ENCODE measurements around the gene MYO15B.

The MYO15B gene

DNA sequence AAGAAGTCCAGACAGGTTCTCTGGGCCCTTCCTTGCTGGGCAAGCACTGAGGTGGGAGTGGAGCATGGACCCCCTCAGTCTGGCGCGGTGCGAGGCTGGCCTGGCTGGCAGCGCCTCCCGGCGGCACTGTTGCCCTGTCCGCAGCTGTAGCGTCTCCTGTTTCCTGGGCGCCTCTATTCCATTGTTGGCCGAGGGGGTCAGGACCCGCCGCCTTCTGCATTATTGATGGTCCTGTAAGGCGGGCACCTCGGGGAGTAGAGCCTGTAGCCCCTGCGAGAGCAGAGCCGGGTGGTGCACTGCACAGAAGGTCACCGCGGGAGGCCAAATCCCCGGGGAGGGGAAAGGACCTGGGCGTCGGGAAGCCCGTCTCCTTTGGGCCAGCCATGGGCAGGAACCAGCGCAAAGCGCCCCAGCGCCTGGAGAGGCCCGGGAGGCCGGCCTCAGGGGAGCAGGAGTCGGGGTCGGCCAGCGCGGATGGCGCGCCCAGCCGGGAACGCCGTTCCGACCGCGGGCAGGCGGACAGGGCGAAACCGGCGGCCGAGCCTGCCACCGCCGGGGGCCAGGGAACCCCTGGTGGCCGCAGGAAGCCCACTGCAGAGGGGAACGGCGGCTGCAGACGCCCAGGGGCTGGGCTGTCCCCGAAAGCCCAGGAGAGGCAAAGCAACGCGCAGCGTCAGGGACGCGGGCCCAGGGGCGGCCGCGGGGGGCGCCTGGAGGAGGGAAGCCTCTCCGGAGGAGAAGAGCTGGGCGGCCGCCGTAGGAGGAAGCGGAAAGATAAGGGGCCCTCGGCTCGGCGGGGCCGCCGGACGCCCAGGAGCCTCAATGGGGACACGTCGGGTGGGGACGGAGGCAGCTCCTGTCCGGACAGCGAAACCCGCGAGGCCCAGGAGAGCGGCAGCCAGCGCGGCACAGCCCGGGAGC lies at the start of gene MYO15B:
Gene MYO15B, plus strand, starts transcription at position 126 of the 921 bp plus-strand sequence. Its CDS starts 258 bp downstream, at position 384.
- Mint-ChIP-seq H3K4me1 (peaks cover 18% of the 10 kb centered on the region), H3K4me3 (peak within 1 kb of the TSS; percentile 38), H3K27me3 (peaks cover 70% of the 10 kb centered on the region), H3K36me3 (no peaks in the 10 kb centered on the region), H3K9me3 (no peaks in the 10 kb centered on the region), H3K27ac (no peak within 1 kb of the TSS)
- CTCF ChIA-PET: interaction anchor here (0.8 to 1.3 kb wide), 6 partner anchors 46 to 160 kb away, joined by 3 to 4 read pairs (median 3); partner anchors contain the start of genes SMIM5, TMEM94 and TSEN54
- DNase-seq: peak; percentile 61

DNA sequence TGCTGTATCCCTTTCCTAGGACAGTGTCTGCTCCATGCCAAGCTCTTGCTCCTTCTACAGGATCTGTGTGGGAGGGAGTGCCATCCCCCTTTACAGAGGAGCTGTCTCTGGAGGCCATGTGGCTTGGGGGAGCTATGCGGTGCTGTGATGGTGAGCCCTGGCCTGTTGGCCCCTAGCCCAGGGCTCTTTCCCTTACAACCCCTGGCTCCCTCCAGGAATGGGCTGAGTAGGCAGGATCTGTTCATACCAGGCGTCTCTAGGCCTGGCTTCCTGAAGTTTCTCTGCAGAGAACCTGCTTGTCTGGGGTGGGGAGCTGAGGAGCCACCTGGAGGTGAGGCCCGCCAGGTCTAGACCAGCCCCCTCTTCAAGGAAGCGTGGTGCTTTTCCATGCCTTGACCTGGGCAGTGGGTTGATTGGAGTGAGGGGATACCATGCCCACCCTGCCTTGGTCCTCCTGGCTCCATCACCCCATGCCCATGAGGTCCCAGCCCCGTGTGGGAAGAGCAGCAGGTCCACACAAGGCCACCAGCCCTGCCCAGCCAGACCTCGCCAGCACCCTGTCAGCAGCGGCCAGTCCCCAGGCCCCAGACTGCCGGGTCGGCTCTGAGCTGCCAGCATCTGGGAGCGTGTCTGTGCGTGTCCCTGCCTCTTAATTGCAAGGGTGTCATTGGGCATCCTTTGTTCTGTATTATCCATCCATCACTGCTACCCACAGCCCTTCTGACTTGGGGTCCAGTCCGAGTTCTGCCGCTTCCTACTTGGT lies 47.5 kb upstream of the MYO15B start:
- Mint-ChIP-seq H3K27me3 (no peaks in the 10 kb centered on the region), H3K27ac (no peak overlapping the region), H3K9me3 (no peaks in the 10 kb centered on the region), H3K36me3 (no peaks in the 10 kb centered on the region), H3K4me3 (no peak overlapping the region), H3K4me1 (peaks cover 13% of the 10 kb centered on the region)
- DNase-seq: no peak
- CTCF ChIA-PET: interaction anchor here (1.3 kb wide), 1 partner anchor 24 kb away, joined by 3 read pairs; the partner anchor contains the start of gene TSEN54

DNA sequence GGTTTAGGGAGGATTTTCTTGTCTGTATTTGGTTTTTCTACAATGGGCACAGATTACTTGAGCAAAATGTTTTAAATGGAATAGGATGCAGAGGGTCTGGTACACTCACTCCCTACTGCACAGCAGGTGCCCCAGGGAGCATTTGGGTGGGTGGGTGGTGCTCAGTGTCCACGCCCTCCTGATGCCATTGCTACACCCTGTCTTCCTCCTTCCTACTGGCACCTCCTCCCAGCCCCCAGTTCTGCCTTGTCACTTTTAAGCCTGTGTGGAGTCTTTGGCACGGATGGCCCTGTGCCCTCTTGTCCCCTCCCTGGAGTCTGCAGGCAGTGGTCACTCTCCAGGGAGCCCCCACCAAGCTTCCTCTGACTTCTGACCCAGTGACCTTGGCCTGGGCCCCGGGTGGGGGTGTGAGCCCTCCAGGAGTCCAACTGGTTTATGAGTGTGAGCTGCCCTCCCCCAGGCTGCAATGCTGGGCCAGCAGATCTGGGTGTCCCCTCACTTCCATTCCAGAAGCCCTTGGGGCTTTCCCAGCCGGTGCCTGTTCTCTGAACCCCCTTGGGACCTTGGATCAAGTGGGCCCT lies 46.6 kb upstream of the MYO15B start:
- Mint-ChIP-seq H3K9me3 (no peaks in the 10 kb centered on the region), H3K27ac (no peak overlapping the region), H3K36me3 (no peaks in the 10 kb centered on the region), H3K4me1 (peaks cover 5% of the 10 kb centered on the region), H3K27me3 (no peaks in the 10 kb centered on the region), H3K4me3 (no peak overlapping the region)
- no peak for DNase-seq
- CTCF ChIA-PET: interaction anchor here (1.3 kb wide), 1 partner anchor 24 kb away, joined by 3 read pairs; the partner anchor contains the start of gene TSEN54

DNA sequence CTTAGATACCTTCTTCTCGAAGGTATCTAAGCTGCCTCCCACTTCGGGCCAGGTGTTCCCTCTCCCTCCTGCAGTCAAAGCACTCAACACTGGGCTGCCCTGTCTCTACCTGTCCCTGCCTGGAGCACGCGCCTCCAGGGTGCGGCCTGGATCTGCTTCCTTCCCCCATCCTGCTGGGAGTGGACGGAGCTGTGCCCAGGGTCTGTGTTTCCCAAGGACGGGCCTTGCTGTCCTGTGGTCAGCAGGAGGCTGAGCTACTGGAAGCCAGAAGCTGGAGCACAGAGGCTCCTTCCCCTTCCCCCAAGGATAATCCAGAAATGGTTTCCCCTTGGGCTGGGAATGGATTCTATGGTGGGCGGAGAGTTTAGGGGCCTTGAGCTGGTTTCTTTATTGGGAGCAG lies 45.4 kb upstream of the MYO15B start:
- CTCF ChIA-PET: no interaction called here
- no peak overlapping the region for H3K4me3 Mint-ChIP-seq
- H3K27me3 Mint-ChIP-seq: no peaks in the 10 kb centered on the region
- no peaks in the 10 kb centered on the region for H3K9me3 Mint-ChIP-seq
- no peaks in the 10 kb centered on the region for H3K4me1 Mint-ChIP-seq
- no peaks in the 10 kb centered on the region for H3K36me3 Mint-ChIP-seq
- DNase-seq: no peak
- no peak overlapping the region for H3K27ac Mint-ChIP-seq

DNA sequence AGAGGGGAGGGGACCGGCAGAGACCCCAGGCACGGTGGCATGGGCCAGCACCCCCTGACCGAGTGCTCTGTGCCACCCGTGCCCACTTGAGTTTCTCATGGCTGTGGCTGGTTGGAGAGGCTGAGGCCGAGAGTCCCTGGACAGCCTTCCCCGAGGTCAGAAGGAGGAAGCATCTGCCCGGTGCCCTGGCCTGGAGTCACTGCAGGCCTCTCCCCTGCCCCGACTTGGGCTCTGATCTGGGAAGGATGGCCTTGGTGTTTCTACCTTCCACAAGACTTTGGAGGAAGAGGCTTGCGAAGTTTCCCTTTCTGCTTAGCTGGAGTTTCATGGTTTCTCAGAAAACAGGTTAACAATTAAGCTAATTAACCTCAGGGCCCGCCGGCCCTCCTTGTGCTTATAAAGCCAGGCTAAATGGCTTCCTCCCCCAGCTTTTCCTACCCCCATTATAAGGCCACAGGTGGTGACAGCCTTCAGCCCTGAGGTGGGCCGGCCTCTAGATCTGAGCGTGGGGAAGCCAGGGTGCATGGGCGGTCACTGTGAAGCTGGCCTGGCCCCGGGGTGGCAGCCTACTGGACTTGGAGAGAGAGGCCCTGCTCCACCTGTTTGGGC lies 44.8 kb upstream of the MYO15B start:
- Mint-ChIP-seq H3K27ac (no peak overlapping the region), H3K36me3 (no peaks in the 10 kb centered on the region), H3K9me3 (no peaks in the 10 kb centered on the region), H3K4me3 (no peak overlapping the region), H3K4me1 (no peaks in the 10 kb centered on the region), H3K27me3 (no peaks in the 10 kb centered on the region)
- DNase-seq: no peak
- CTCF ChIA-PET: no interaction called here

DNA sequence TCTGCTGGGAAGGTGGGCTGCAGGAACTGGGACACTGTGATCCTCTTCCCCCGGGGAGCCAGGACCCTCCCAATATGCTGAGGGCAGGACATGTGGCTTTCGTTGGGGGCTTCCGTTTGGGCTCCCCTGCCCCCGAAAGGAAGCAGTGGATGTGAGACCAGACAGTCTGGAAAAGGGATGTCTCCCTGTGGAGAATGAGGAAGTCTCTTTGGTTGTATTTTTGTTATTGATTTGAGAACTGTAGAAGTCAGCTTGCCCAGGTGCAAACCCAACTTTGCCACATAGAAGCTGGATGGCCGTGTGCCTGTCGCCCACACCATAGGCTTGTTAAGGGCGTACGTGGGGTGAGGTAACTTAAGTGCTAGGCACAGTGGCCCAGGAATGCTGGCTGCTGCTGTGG lies 43.4 kb upstream of the MYO15B start:
- DNase-seq: no peak
- CTCF ChIA-PET: no interaction called here
- Mint-ChIP-seq H3K27ac (no peak overlapping the region), H3K9me3 (no peaks in the 10 kb centered on the region), H3K4me3 (no peak overlapping the region), H3K27me3 (no peaks in the 10 kb centered on the region), H3K36me3 (no peaks in the 10 kb centered on the region), H3K4me1 (no peaks in the 10 kb centered on the region)

DNA sequence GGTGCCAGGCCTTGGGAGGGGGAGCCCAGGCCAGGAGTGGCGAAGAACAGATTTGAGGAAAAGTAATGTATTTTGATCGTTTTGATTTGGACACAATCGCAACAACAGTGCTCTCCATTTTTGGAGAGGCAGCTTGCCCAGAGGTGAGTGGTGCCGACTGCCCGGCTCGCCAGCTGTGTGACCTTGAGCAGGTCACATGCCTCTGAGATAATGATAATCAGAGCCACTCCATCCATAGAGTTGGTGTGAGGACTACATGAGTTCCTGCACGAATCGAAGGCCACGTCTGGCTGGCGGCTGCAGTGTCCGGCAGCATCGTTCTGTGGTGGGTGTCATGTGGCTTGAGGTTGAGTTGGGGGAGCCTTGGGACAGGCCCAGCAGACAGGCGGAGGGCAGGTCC lies 41.4 kb upstream of the MYO15B start:
- no peaks in the 10 kb centered on the region for H3K9me3 Mint-ChIP-seq
- CTCF ChIA-PET: no interaction called here
- H3K4me1 Mint-ChIP-seq: no peaks in the 10 kb centered on the region
- H3K36me3 Mint-ChIP-seq: no peaks in the 10 kb centered on the region
- H3K27ac Mint-ChIP-seq: no peak overlapping the region
- no peaks in the 10 kb centered on the region for H3K27me3 Mint-ChIP-seq
- H3K4me3 Mint-ChIP-seq: no peak overlapping the region
- no peak for DNase-seq

DNA sequence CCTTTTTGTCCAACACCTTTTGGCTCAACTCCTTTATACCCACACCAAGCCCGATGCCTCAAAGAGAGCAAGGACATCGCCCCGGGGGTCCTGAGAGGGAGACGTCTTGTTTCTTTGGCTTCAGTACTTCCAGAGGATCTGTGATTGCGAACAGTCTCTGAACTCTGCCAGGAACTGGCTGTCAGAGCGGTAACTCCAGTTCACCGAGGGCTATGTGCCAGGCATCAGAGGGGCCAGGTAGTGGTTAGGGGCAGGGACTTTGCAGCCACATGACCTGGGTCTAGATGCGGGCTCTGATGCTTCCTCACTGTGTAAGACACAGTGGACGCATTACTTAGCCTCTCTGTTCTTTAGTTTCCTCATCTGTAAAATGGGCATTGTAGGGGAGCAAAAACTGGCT lies 40.5 kb upstream of the MYO15B start:
- CTCF ChIA-PET: no interaction called here
- DNase-seq: no peak
- H3K4me1 Mint-ChIP-seq: no peaks in the 10 kb centered on the region
- no peak overlapping the region for H3K27ac Mint-ChIP-seq
- no peaks in the 10 kb centered on the region for H3K36me3 Mint-ChIP-seq
- H3K4me3 Mint-ChIP-seq: no peak overlapping the region
- no peaks in the 10 kb centered on the region for H3K27me3 Mint-ChIP-seq
- H3K9me3 Mint-ChIP-seq: no peaks in the 10 kb centered on the region

DNA sequence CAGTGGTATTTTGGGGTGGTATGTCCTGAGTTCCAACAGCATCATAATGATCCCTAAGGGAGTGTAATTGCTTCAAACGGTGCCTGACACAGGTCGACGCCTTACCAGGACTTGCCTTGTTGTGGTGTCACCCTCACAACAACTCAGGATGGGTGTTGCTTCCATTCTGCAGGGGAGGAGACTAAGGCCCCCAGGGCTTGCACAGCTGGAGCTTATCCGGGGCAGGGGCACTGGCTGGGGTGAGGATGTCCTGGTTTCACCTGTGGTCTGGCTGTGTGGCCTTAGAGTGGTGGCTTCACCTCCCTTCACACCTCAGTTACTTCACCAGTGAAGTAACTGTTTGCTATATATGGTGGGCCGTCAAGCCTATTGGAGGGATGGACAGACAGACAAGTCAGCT lies 38.8 kb upstream of the MYO15B start:
- CTCF ChIA-PET: no interaction called here
- Mint-ChIP-seq H3K4me1 (no peaks in the 10 kb centered on the region), H3K4me3 (no peak overlapping the region), H3K27ac (no peak overlapping the region), H3K36me3 (no peaks in the 10 kb centered on the region), H3K9me3 (no peaks in the 10 kb centered on the region), H3K27me3 (no peaks in the 10 kb centered on the region)
- no peak for DNase-seq

DNA sequence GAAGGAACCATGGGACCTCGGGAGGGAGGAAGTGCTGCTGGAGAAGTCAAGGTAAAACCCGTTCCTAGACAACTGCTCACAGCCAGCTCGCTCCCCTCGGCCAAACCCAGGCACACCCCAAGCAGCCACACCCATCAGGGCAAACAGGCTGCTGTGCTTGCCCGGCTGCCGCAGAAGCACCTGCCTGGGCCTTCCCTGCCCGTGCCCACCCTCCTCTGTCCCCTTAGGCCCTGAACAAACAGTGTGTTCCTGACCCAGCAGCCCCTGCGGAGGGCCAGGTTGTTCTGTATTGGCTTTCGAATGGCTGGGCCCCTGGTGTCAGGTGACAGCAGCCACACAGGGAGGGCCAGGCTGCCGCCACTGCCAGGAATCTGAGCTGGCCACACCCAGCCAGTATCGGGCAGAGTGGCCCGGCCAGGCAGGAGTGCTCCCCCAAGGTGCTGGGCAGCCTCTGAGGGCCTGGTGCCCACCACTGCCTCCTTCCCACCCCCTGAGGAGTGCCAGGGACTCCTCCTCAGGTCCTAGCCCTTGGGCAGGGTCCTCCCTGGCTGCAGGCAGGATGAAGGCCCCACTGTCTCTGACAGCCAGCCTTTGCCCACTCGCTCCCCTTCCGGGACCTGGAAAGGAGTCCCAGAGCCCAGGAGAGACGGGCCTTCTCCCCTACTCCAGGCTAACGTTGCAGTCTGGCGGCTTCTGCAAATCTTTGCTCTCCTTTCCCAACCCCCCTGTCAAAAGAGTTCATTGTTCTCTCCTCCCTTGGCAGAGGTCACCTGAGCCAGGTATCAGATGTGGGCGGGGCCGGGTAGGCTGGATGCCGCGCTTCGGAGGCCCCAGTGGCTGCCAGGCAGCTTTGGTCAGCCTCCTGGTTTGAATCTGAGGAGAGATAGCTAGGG lies 38.1 kb upstream of the MYO15B start:
- H3K27me3 Mint-ChIP-seq: no peaks in the 10 kb centered on the region
- H3K36me3 Mint-ChIP-seq: no peaks in the 10 kb centered on the region
- no peak overlapping the region for H3K4me3 Mint-ChIP-seq
- CTCF ChIA-PET: no interaction called here
- no peak for DNase-seq
- no peak overlapping the region for H3K27ac Mint-ChIP-seq
- H3K9me3 Mint-ChIP-seq: no peaks in the 10 kb centered on the region
- no peaks in the 10 kb centered on the region for H3K4me1 Mint-ChIP-seq

DNA sequence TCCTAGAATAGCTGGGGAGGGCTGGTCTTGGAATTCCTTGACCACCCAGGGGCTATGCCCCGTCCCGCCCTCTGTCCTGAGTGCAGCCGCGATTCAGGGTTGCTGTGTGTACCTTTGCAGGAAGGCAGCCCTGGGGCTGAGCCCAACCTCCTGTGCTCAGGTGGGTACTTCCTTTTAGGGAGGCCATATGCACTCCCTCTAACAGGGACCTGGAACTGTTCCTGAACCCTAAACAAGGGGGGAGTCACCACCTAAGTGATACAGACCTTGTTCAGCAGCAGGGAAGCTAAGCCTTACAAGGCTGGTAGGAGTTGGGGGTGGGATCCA lies 37.5 kb upstream of the MYO15B start:
- CTCF ChIA-PET: no interaction called here
- H3K27me3 Mint-ChIP-seq: no peaks in the 10 kb centered on the region
- no peaks in the 10 kb centered on the region for H3K36me3 Mint-ChIP-seq
- no peak for DNase-seq
- no peaks in the 10 kb centered on the region for H3K4me1 Mint-ChIP-seq
- no peak overlapping the region for H3K27ac Mint-ChIP-seq
- H3K9me3 Mint-ChIP-seq: no peaks in the 10 kb centered on the region
- H3K4me3 Mint-ChIP-seq: no peak overlapping the region

DNA sequence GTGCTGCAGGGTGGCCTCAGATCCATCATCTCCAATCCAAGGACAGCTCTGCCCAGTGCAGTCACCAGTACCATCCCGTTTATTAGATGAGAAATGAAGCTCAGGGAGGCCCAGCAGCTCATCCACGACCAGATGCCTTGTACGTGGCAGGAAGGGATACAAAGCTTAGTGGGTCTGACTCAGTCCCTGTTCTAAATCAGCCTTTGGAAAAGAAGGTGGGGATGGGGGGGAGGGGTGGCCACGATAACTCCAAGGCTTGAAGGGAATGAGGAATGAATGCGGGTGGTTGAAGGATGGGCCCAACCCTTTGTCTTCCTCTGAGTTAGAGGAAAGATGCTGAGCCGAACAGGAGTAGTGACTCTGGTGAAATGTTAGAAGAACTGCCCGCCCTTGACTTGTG lies 36.3 kb upstream of the MYO15B start:
- no peaks in the 10 kb centered on the region for H3K9me3 Mint-ChIP-seq
- CTCF ChIA-PET: interaction anchor here (1.2 kb wide), 1 partner anchor 82 kb away, joined by 4 read pairs; the partner anchor contains the start of gene SMIM5
- H3K36me3 Mint-ChIP-seq: no peaks in the 10 kb centered on the region
- no peak for DNase-seq
- no peak overlapping the region for H3K4me3 Mint-ChIP-seq
- no peaks in the 10 kb centered on the region for H3K4me1 Mint-ChIP-seq
- H3K27ac Mint-ChIP-seq: no peak overlapping the region
- H3K27me3 Mint-ChIP-seq: no peaks in the 10 kb centered on the region

DNA sequence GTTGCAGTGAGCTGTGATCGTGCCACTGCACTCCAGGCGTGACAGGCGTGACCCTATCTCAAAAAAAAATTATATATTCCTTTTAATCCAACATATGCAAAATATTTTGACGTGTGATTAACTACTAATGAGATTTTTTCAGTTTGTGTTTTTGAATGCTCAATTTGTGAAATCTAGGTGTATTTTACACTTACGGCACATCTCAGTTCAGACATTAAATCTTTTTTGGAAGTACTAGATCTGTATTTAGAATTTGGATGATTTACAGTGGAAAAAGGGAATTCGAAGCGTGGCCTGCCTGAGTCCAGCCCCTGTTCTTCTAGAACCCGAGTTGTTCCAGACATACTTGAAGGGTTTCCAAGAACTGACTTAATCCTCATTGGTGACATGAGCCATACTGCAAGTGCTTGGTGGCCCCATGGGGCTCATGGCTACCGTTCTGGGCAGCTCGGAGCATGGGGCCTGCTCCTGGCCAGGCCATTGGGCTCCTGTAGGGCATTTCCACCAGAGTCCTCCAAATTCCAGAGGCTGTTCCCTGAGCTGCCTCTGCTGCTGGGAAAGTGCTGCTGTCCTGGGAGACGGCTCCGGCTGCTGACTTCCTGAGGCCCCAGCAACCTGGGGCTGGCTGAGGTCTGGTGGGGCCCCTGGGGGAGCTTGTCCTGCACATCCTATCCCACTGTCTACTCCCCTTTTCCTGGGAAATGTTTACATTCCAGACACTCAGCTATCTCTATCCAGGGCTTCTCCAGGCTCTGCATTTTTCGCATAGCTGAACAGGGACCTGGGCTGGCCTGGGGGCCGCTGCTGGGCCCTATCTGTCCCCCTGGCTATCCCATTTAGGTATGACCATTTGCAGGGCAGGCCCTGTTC lies 34.9 kb upstream of the MYO15B start:
- Mint-ChIP-seq H3K27me3 (no peaks in the 10 kb centered on the region), H3K9me3 (no peaks in the 10 kb centered on the region), H3K27ac (no peak overlapping the region), H3K4me1 (no peaks in the 10 kb centered on the region), H3K36me3 (no peaks in the 10 kb centered on the region), H3K4me3 (no peak overlapping the region)
- CTCF ChIA-PET: interaction anchor here (1.1 to 1.2 kb wide), 2 partner anchors 49 to 81 kb away, joined by 4 read pairs; partner anchors contain the start of gene SMIM5
- DNase-seq: no peak

All from activated naive CD4-positive, alpha-beta T cell treated with anti-CD3 and anti-CD28 coated beads, Interleukin-2, amount 10 ng/mL, durations not matched to agents 7 days and 5 days (primary cell).